GM10847 (cell line): ENCODE results near the gene MRPS25.

Experiments used
- POLR2A ChIP-seq: IDR thresholded peaks from 2 replicates; pipeline ENCODE4 v1.6.1; 2011; ENCODE audit not compliant: insufficient read length; ENCODE audit errors: extremely low read depth

Gene MRPS25

GRCh38 chr3:15056676-15057404, 8.3 kb downstream of the MRPS25 start:
- no peak for TF ChIP-seq POLR2A

- TF ChIP-seq POLR2A, result no peak
These were observed 10.0 kb downstream of the MRPS25 start for GRCh38 chr3:15055019-15055557.

- TF ChIP-seq POLR2A, result no peak
These were observed 11.6 kb downstream of the MRPS25 start for GRCh38 chr3:15053541-15053940.

GRCh38 chr3:15052335-15053242, 12.5 kb downstream of the MRPS25 start:
- no peak for TF ChIP-seq POLR2A

GRCh38 chr3:15051531-15051930, 13.6 kb downstream of the MRPS25 start:
- TF ChIP-seq POLR2A, result no peak

- TF ChIP-seq POLR2A, result no peak
These were observed 14.6 kb downstream of the MRPS25 start for GRCh38 chr3:15050405-15051092.

- TF ChIP-seq POLR2A, result no peak
These were observed 15.5 kb downstream of the MRPS25 start for GRCh38 chr3:15049584-15049983.

GRCh38 chr3:15045667-15046066, 19.4 kb downstream of the MRPS25 start:
- TF ChIP-seq POLR2A, result no peak

- TF ChIP-seq POLR2A, result no peak
These were observed 20.8 kb downstream of the MRPS25 start for GRCh38 chr3:15044326-15044725.

GRCh38 chr3:15043408-15044171, 21.5 kb downstream of the MRPS25 start:
- no peak for TF ChIP-seq POLR2A

- TF ChIP-seq POLR2A, result no peak
These were observed 22.2 kb downstream of the MRPS25 start for GRCh38 chr3:15042936-15043335.

- TF ChIP-seq POLR2A, result no peak
These were observed 23.2 kb downstream of the MRPS25 start for GRCh38 chr3:15041950-15042349.

- no peak for TF ChIP-seq POLR2A
These were observed 24.3 kb downstream of the MRPS25 start for GRCh38 chr3:15040844-15041243.

GRCh38 chr3:15038306-15038705, 26.8 kb downstream of the MRPS25 start:
- no peak for TF ChIP-seq POLR2A

- no peak for TF ChIP-seq POLR2A
These were observed 32.0 kb downstream of the MRPS25 start for GRCh38 chr3:15033103-15033502.
